IMR-90 (cell line): ENCODE results near the gene SYNM. TPM values are rescaled to one million over a fixed set of nuclear protein-coding genes. Genes with fewer than 3 reads are reported as not detected.
A peak's percentile ranks its signal among the peaks of the same experiment; 100 is the strongest.

Source experiments
- ATAC-seq: fragments of 200-7000 bp; cut with Tn5 transposase; 2 replicates; pipeline ENCODE4 v1.9.1; 2020; ENCODE audit warnings: low read depth, mild to moderate bottlenecking, moderate library complexity
- BruUV-seq: library from RNA; stranded (reverse); fragments of 400-500 nt; replicated peaks from 2 replicates; lab custom pipeline; 2021; lab: Mats Ljungman, UMichigan
- CTCF ChIA-PET: fragments of 300-600 bp; formaldehyde crosslinking; extraction: SDS; loops from one replicate; lab custom pipeline; 2021; ENCODE audit warnings: antibody characterized with exemption; lab: Yijun Ruan, JAX
- POLR2A ChIA-PET: fragments of 300-600 bp; sonication (Branson Sonifier 250); formaldehyde crosslinking; loops from one replicate; lab custom pipeline; 2022; ENCODE audit warnings: antibody characterized with exemption; ENCODE audit not compliant: unreplicated experiment; lab: Charles Lee
- DNase-seq: peaks from one replicate; pipeline ENCODE4 v3.0.0; 2013
- H2AFZ ChIP-seq: replicated peaks from 2 replicates; pipeline ENCODE3; 2013; ENCODE audit warnings: low read length, mild to moderate bottlenecking; ENCODE audit not compliant: poor library complexity
- H2AK5ac ChIP-seq: 2 replicates; pipeline ENCODE4 v1.6.1; 2013; ENCODE audit warnings: low read depth, low read length, inconsistent platforms
- H2AK9ac ChIP-seq: replicated peaks from 2 replicates; pipeline ENCODE3; 2013; ENCODE audit warnings: mild to moderate bottlenecking, low read depth, low read length, moderate library complexity; ENCODE audit not compliant: poor library complexity
- H2BK120ac ChIP-seq: 2 replicates; pipeline ENCODE4 v1.6.1; 2013; ENCODE audit warnings: low read depth, low read length, inconsistent platforms
- H2BK15ac ChIP-seq: 3 replicates; pipeline ENCODE4 v1.6.1; 2013; ENCODE audit warnings: low read depth, low read length, inconsistent platforms
- H2BK20ac ChIP-seq: 2 replicates; pipeline ENCODE4 v1.6.1; 2013; ENCODE audit warnings: low read depth, mild to moderate bottlenecking, inconsistent platforms, low read length, moderate library complexity
- H2BK5ac ChIP-seq: 2 replicates; pipeline ENCODE4 v1.6.1; 2013; ENCODE audit warnings: mild to moderate bottlenecking, low read depth, low read length, inconsistent platforms; ENCODE audit not compliant: poor library complexity, severe bottlenecking
- H3K14ac ChIP-seq: replicated peaks from 2 replicates; pipeline ENCODE4 v1.6.1; 2013; ENCODE audit warnings: low read depth, low read length, inconsistent platforms
- H3K18ac ChIP-seq: 2 replicates; pipeline ENCODE4 v1.6.1; 2013; ENCODE audit warnings: low read depth, low read length, control low read depth
- H3K23ac ChIP-seq: 2 replicates; pipeline ENCODE4 v1.6.1; 2013; ENCODE audit warnings: low read depth, low read length, inconsistent platforms
- H3K27ac ChIP-seq: 2 replicates; pipeline ENCODE4 v1.5.1; 2013; ENCODE audit warnings: mild to moderate bottlenecking, control low read depth, low read length; ENCODE audit not compliant: insufficient read depth
- H3K27me3 ChIP-seq: 2 replicates; pipeline ENCODE4 v1.6.1; 2013; ENCODE audit warnings: low read length; ENCODE audit not compliant: control insufficient read depth, insufficient read depth
- H3K36me3 ChIP-seq: 2 replicates; pipeline ENCODE4 v1.6.1; 2013; ENCODE audit warnings: low read length, mixed read lengths; ENCODE audit not compliant: control insufficient read depth, insufficient read depth
- H3K4ac ChIP-seq: 2 replicates; pipeline ENCODE4 v1.6.1; 2013; ENCODE audit warnings: low read depth, low read length, inconsistent platforms
- H3K4me1 ChIP-seq: 2 replicates; pipeline ENCODE4 v1.6.1; 2013; ENCODE audit warnings: low read length, mixed read lengths; ENCODE audit not compliant: control insufficient read depth, insufficient read depth
- H3K4me2 ChIP-seq: 2 replicates; pipeline ENCODE4 v1.6.1; 2013; ENCODE audit warnings: low read depth, mild to moderate bottlenecking, control low read depth, low read length, moderate library complexity
- H3K4me3 ChIP-seq: 2 replicates; pipeline ENCODE4 v1.5.1; 2013; ENCODE audit warnings: low read depth, mild to moderate bottlenecking, control low read depth, low read length, moderate library complexity; ENCODE audit not compliant: insufficient read depth
- H3K56ac ChIP-seq: 2 replicates; pipeline ENCODE4 v1.6.1; 2013; ENCODE audit warnings: low read length, inconsistent platforms; ENCODE audit not compliant: insufficient read depth; ENCODE audit errors: extremely low read depth
- H3K79me1 ChIP-seq, 2 experiments: 2 replicates each; pipeline ENCODE4 v1.6.1; 2013; ENCODE audit warnings: low read length in 2 of 2, inconsistent platforms in 1 of 2, low read depth in 1 of 2
- H3K9ac ChIP-seq: 2 replicates; pipeline ENCODE4 v1.6.1; 2013; ENCODE audit warnings: low read depth, low read length, control low read depth
- H3K9me1 ChIP-seq: 2 replicates; pipeline ENCODE4 v1.6.1; 2013; ENCODE audit warnings: low read length, inconsistent platforms; ENCODE audit not compliant: insufficient read depth
- H3K9me3 ChIP-seq: 2 replicates; pipeline ENCODE4 v1.6.1; 2013; ENCODE audit warnings: low read length; ENCODE audit not compliant: control insufficient read depth, insufficient read depth
- H4K20me1 ChIP-seq: 2 replicates; pipeline ENCODE4 v1.6.1; 2013; ENCODE audit warnings: low read length, inconsistent platforms; ENCODE audit not compliant: insufficient read depth
- H4K5ac ChIP-seq: 2 replicates; pipeline ENCODE4 v1.6.1; 2013; ENCODE audit warnings: mild to moderate bottlenecking, low read depth, low read length, control low read depth
- H4K8ac ChIP-seq, 2 experiments: 2 replicates each; pipeline ENCODE4 v1.6.1; 2013; ENCODE audit warnings: low read depth in 2 of 2, low read length in 2 of 2, control low read depth in 1 of 2, inconsistent platforms in 1 of 2
- H4K91ac ChIP-seq: 2 replicates; pipeline ENCODE4 v1.6.1; 2013; ENCODE audit warnings: low read depth, low read length, inconsistent platforms; ENCODE audit not compliant: insufficient read depth
- CEBPB ChIP-seq: IDR thresholded peaks from 2 replicates; pipeline ENCODE4 v1.6.1; 2012; ENCODE audit warnings: low read depth, low read length, improper control_type of control experiment
- CHD1 ChIP-seq: IDR thresholded peaks from 2 replicates; pipeline ENCODE4 v1.6.1; 2012; ENCODE audit warnings: low read depth, low read length, improper control_type of control experiment
- CTCF ChIP-seq: conservative IDR thresholded peaks from 2 replicates; pipeline ENCODE4 v1.5.1; 2012; ENCODE audit warnings: mild to moderate bottlenecking, low read depth, low read length, improper control_type of control experiment
- FOS ChIP-seq: fragments of 150-350 bp; IDR thresholded peaks from 2 replicates; pipeline ENCODE4 v1.6.1; 2016; ENCODE audit warnings: low read depth, low read length
- MAFK ChIP-seq: IDR thresholded peaks from 2 replicates; pipeline ENCODE4 v1.6.1; 2012; ENCODE audit warnings: low read depth, low read length, improper control_type of control experiment
- MAZ ChIP-seq: IDR thresholded peaks from 2 replicates; pipeline ENCODE4 v1.6.1; 2012; ENCODE audit warnings: low read depth, mild to moderate bottlenecking, low read length, improper control_type of control experiment, moderate library complexity, borderline replicate concordance
- NFE2L2 ChIP-seq: fragments of 150-350 bp; IDR thresholded peaks from 2 replicates; pipeline ENCODE4 v1.6.1; 2016; ENCODE audit warnings: low read depth, mild to moderate bottlenecking, low read length
- POLR2A ChIP-seq: IDR thresholded peaks from 2 replicates; pipeline ENCODE4 v1.6.1; 2012; ENCODE audit warnings: mild to moderate bottlenecking, low read depth, low read length
- RAD21 ChIP-seq: IDR thresholded peaks from 2 replicates; pipeline ENCODE4 v1.6.1; 2012; ENCODE audit warnings: low read length, improper control_type of control experiment
- RCOR1 ChIP-seq: IDR thresholded peaks from 2 replicates; pipeline ENCODE4 v1.6.1; 2012; ENCODE audit warnings: mild to moderate bottlenecking, low read length, improper control_type of control experiment; ENCODE audit not compliant: insufficient replicate concordance
- RFX5 ChIP-seq: IDR thresholded peaks from 2 replicates; pipeline ENCODE4 v1.8.0; 2012; ENCODE audit warnings: low read depth, mild to moderate bottlenecking, low read length, moderate library complexity
- USF2 ChIP-seq: fragments of 150-350 bp; IDR thresholded peaks from 2 replicates; pipeline ENCODE4 v1.6.1; 2017; ENCODE audit warnings: mild to moderate bottlenecking, antibody characterized with exemption, low read length, low read depth
- WGBS, 2 experiments: methylation state at CpG; one replicate each; pipeline versions ENCODE4 v1.1.5 to v1.1.7; 2013; ENCODE audit warnings: missing lambda C conversion rate in 2 of 2; ENCODE audit not compliant: insufficient read length in 1 of 2; ENCODE audit errors: extremely low coverage in 2 of 2; 5-methylcytosine and 5-hydroxymethylcytosine counted together
- dilution Hi-C: fragments of 300-500 bp; cut with HindIII; formaldehyde crosslinking; loops from one replicate; pipeline ENCODE4 v1.14.3; 2018; ENCODE audit warnings: low sequenced_read_pairs; ENCODE audit not compliant: unreplicated experiment
- in situ Hi-C: fragments of 300-500 bp; cut with MboI; formaldehyde crosslinking; loops from 3 replicates; pipeline ENCODE4 v1.14.3; 2019; ENCODE audit warnings: low sequenced_read_pairs, inconsistent platforms, mixed read lengths
- intact Hi-C: fragments of 100-400 bp; cut with micrococcal nuclease; formaldehyde crosslinking; loops from 2 replicates; pipeline ENCODE4 v1.10.0; 2022
- polyA plus RNA-seq, 3 experiments: library from polyadenylated mRNA; depleted of rRNA; stranded (reverse); fragments of >200 nt; gene quantifications; 2 replicates each; pipeline ENCODE4 v1.2.3, GENCODE V29; 2012; ENCODE audit warnings: low replicate concordance in 1 of 3
- total RNA-seq: library from RNA; depleted of rRNA; stranded (reverse); fragments of >200 nt; gene quantifications from 2 replicates; pipeline ENCODE4 v1.2.3, GENCODE V29; 2012

SYNM gene
- total and polyA plus RNA-seq, 2 of the 4 experiments (the other 2 are of a cell fraction), result 2.1 to 3.4 TPM

- in situ Hi-C loops, result no loop called here
- Histone ChIP-seq H3K56ac (no peak overlapping the region), H3K27me3 (no peaks in the 10 kb centered on the region), H3K9ac (no peak overlapping the region), H3K18ac (no peak overlapping the region), H3K4me3 (no peak overlapping the region), H3K27ac (no peak overlapping the region), H4K8ac (no peak overlapping the region), H2AK5ac (0 out of 2 replicates have a peak overlapping the region, but pooled peaks have one; percentile 3), H3K36me3 (peaks cover 10% of the 10 kb centered on the region), H3K9me1 (peaks cover 13% of the 10 kb centered on the region; the same call in 1 of the 2 replicates), H4K91ac (no peak overlapping the region), H2BK120ac (no peak overlapping the region), H2AK9ac (no peak overlapping the region), H2BK5ac (no peak overlapping the region), H3K4ac (no peak overlapping the region), H4K20me1 (no peaks in the 10 kb centered on the region), H2BK15ac (no peak overlapping the region), H3K4me1 (peaks cover 11% of the 10 kb centered on the region), H3K23ac (no peak overlapping the region), H3K14ac (no peak overlapping the region), H2BK20ac (no peak overlapping the region), H2AFZ (no peak overlapping the region), H3K4me2 (no peak overlapping the region), H4K5ac (no peak overlapping the region), H3K9me3 (no peaks in the 10 kb centered on the region), H3K79me1 (peaks cover 0 to 13% of the 10 kb centered on the region in 2 experiments; a peak in 1 of 4 replicates)
- no peak for ATAC-seq
- no peak for TF ChIP-seq RCOR1
- no peak for TF ChIP-seq FOS
- TF ChIP-seq USF2, result no peak
- TF ChIP-seq POLR2A, result no peak
- TF ChIP-seq MAZ, result no peak
- TF ChIP-seq RAD21, result no peak
- no peak for TF ChIP-seq NFE2L2
- no peak for TF ChIP-seq RFX5
- TF ChIP-seq CEBPB, result no peak
- no peak for TF ChIP-seq CHD1
- no peak for TF ChIP-seq MAFK
- TF ChIP-seq CTCF, result no peak
- WGBS, 2 experiments, result 100% methylated on average over 1 of the region's 6 CpGs; no CpG with 5 or more reads in 1 of the 2 experiments
- dilution Hi-C loops, result no loop called here
- POLR2A ChIA-PET, result no interaction called here
- intact Hi-C loops, result no loop called here
- CTCF ChIA-PET, result no interaction called here
- no peak for DNase-seq
- BruUV-seq, result no TSS peak
Measured at GRCh38 chr15:99153026-99153535, 48.2 kb downstream of the SYNM start.
